ENCODE results near the gene CLBA1.
"Not testable (repeated sequence)": the region's sequence is repeated elsewhere in the genome, so short reads cannot be mapped to it uniquely, and the experiment has no call there.

The CLBA1 gene

DNA sequence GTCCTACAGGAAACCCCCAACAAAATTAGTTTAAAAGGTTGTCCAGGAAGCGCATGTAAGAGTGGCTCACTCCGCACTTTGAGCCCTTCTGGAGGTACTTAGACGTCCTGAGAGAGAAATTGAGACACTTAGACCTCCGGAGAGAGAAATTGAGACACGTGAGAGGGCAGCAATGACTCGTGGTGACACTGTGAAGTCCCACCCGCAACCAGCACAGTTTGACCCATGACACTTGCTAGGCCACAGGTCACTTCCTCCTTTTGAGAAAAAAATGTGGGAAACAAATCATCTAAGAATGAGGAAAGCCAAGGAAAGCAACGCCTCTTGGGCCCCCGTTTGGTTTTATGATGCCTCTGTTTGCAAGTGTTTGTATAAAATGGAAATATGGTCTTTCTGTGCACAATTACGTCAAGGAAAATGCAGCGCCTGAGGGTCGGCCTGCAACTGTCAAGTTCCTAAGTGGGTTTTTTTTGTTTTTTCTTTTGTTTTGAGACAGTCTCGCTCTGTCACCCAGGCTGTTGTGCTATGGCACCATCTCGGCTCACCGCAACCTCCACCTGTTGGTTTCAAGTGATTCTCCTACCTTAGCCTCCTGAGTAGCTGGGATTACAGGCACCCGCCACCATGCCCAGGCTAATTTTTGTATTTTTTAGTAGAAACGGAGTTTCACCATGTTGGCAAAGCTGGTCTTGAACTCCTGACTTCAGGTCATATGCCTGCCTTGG, 48.9 kb downstream of the CLBA1 start:
- no peak for DNase-seq (ENCODE audit: low read depth in 2 of 2)
- TF ChIP-seq CTCF (IDR thresholded peaks at IDR 0.05; ENCODE audit: low read depth, low read length): no peak
- no peak overlapping the region for H3K4me3 ChIP-seq (replicated peaks in 1 of 2; ENCODE audit: low read depth in 2 of 2, low read length in 2 of 2)

GRCh38 chr14:105035616-105036015, 50.0 kb downstream of the CLBA1 start:
- not testable (repeated sequence) for DNase-seq (ENCODE audit: low read depth in 2 of 2)

DNA sequence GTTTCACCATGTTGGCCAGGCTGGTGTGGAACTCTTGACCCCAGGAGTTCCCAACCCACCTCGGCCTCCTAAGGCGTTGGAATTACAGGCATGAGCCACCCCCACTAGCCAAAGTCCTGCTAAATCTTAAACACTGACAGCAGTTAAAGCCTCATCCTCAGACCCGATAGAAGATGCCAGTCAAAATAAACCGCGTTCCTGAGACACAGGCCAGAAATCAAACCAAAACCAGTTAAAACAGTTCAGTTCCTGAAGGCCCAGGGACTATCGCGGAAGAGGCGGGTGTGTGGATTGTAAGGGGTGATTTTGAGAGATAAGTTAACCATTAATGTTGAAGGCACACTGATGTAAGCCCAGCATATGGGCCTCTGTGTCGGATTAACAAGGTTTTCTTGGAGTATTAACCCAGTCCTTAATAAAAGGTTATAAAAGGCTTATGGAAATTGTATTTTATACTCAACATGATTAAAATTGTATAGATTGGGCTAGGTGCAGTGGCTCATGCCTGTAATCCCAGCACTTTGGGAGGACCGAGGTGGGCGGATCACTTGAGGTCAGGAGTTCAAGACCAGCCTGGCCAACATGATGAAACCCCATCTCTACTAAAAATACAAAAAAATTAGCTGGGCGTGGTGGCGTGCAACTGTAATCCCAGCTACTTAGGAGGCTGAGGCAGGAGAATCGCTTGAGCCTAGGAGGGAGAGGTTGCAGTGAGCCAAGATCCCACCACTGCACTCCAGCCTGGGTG, 54.0 kb downstream of the CLBA1 start:
- TF ChIP-seq CTCF (IDR thresholded peaks at IDR 0.05; ENCODE audit: low read depth, low read length): no peak
- no peak for DNase-seq (ENCODE audit: low read depth in 2 of 2)
- H3K4me3 ChIP-seq (replicated peaks in 1 of 2; ENCODE audit: low read depth in 2 of 2, low read length in 2 of 2): no peak overlapping the region

More at GRCh38 chr14:105035616-105036015, 50.0 kb downstream of the CLBA1 start:
- not testable (repeated sequence) for H3K4me3 ChIP-seq (replicated peaks in 1 of 2; ENCODE audit: low read depth in 2 of 2, low read length in 2 of 2)

DNA sequence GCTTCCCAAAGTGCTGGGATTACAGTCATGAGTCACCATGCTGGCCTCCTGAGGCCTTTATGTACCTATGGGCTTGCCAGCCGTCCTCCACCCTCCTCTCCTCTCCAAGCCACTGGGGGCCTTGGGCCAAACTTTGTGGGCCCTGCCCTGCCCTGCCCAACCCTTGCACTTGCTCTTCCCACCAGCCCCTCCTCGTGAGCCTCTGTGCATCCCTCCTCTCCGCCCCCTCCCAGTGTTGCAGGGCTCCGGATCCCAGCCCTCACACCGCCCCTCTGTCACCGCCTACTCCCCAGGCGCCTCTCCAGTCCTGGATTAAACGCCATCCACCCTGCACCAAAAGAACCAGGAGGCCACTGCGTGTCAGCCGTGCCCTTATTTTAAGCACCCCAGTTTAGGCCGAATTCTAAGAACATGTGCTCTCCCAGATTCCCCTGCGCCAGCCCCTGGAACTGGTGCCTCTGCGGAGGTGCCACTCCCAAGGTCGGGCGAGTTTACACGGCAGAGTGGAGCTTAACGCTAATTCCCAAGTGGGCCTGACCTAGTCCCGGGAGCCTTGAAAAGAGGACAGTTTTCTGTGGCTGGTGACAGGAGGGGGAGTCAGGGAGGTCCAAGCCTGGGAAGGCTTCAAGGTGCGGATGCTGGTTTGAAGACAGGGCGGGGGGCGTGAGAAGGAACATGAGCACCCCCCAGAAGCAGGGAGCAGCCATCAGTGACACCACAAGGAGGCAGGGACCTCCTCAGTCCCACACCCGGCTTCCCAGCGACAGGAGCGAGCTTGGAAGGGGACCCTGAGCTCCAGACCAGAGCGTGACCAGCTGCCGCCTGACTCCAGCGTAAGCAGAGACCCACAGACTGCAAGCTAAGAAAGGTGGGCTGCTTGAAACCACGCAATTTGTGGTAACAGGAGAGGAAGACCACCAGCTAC, 56.5 kb downstream of the CLBA1 start:
- no peak overlapping the region for H3K4me3 ChIP-seq (replicated peaks in 1 of 2; ENCODE audit: low read depth in 2 of 2, low read length in 2 of 2)
- no peak for TF ChIP-seq CTCF (IDR thresholded peaks at IDR 0.05; ENCODE audit: low read depth, low read length)
- DNase-seq (ENCODE audit: low read depth in 2 of 2): no peak

DNA sequence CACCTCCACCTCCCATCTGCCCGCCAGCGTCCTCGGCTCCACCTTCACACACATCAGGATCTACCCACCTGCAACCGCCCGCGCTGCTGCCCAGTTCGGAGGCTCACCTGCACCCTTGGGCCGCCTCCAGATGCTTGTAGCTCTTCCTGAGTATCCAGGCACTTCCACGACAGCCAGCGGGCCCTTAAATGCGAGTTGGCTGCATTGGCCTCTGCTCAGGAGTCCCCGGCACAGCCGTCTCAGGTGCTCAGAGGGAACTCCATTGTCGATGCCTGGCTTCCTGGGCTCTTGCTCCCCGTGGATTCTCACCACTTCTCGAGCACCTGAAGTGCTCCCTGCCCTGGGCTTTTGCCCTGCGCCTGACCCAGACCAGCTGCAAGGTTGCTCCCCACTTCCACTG, 57.2 kb downstream of the CLBA1 start:
- no peak for DNase-seq (ENCODE audit: low read depth in 2 of 2)
- TF ChIP-seq CTCF (IDR thresholded peaks at IDR 0.05; ENCODE audit: low read depth, low read length): no peak
- no peak overlapping the region for H3K4me3 ChIP-seq (replicated peaks in 1 of 2; ENCODE audit: low read depth in 2 of 2, low read length in 2 of 2)

DNA sequence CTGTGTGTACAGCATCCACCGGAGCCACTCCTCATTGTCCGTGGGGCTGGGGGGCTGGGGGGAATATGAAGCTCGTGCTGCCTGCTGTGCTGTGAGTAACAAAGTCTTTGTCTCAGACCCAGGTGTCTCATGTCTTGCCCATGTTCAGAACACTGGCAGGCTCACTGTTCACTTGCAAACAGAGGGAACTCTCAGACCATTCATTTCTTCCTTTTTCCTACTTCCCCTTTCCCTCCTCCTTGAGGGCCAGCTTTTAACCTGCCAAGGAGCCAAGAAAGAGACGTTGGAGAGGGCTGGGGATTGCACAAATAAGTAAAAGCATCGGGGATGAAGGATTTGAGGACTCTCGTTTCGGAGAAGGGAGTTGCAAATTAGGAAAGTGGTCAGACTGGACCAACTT, 58.1 kb downstream of the CLBA1 start:
- no peak for DNase-seq (ENCODE audit: low read depth in 2 of 2)
- H3K4me3 ChIP-seq (replicated peaks in 1 of 2; ENCODE audit: low read depth in 2 of 2, low read length in 2 of 2): no peak overlapping the region
- TF ChIP-seq CTCF (IDR thresholded peaks at IDR 0.05; ENCODE audit: low read depth, low read length): no peak

All from cardiac fibroblast (primary cell).